Transverse colon (tissue), 4 donors: ENCODE data around the gene CCDC40. TPM values are rescaled to one million over a fixed set of nuclear protein-coding genes. Genes with fewer than 3 reads are reported as not detected.
"Not testable (repeated sequence)": the region's sequence is repeated elsewhere in the genome, so short reads cannot be mapped to it uniquely, and the experiment has no call there.

Source experiments
- DNase-seq: peaks from one replicate; pipeline ENCODE4 v3.0.0-alpha.2; 2019
- H3K27ac ChIP-seq, 4 donors: fragments of 200-600 bp; sonication (generic); 2 replicates each; pipeline ENCODE4 v1.5.1; 2016 to 2018; ENCODE audit warnings: inconsistent platforms in 4 of 4
- H3K27me3 ChIP-seq: fragments of 200-600 bp; sonication (generic); 2 replicates; pipeline ENCODE4 v1.5.1; 2017; ENCODE audit warnings: inconsistent platforms
- H3K36me3 ChIP-seq, 4 donors: fragments of 200-600 bp; sonication (generic); 2 replicates each; pipeline ENCODE4 v1.5.1; 2017 to 2019; ENCODE audit warnings: inconsistent platforms in 4 of 4
- H3K4me1 ChIP-seq, 4 donors: fragments of 200-600 bp; sonication (generic); 2 replicates each; pipeline ENCODE4 v1.5.1; 2017 to 2020; ENCODE audit warnings: inconsistent platforms in 4 of 4
- H3K4me3 ChIP-seq, 4 donors: fragments of 200-600 bp; sonication (generic); 1 replicate in 1 of 4; 2 replicates in 3 of 4; pipeline versions ENCODE4 v1.5.1 to v1.6.1; 2017 to 2019; ENCODE audit warnings: inconsistent platforms in 4 of 4
- H3K9me3 ChIP-seq, 2 donors: fragments of 200-600 bp; sonication (generic); 2 replicates each; pipeline ENCODE4 v1.5.1; 2017 to 2019; ENCODE audit warnings: inconsistent platforms in 2 of 2
- EP300 ChIP-seq: sonication (generic); formaldehyde crosslinking; IDR thresholded peaks from one replicate; pipeline ENCODE4 v1.6.1; 2017; ENCODE audit warnings: antibody characterized with exemption, low read depth
- POLR2A ChIP-seq: fragments of 450-650 bp; IDR thresholded peaks from one replicate; pipeline ENCODE4 v1.6.1; 2016; ENCODE audit warnings: antibody characterized with exemption, mild to moderate bottlenecking, moderate library complexity
- POLR2AphosphoS5 ChIP-seq, 3 donors: sonication (generic); formaldehyde crosslinking; IDR thresholded peaks; one replicate each; pipeline ENCODE4 v1.6.1; 2016; ENCODE audit warnings: antibody characterized with exemption in 3 of 3
- WGBS, 2 donors: methylation state at CpG; one replicate each; pipeline ENCODE4 v1.1.5; 2018; ENCODE audit warnings: low coverage in 1 of 2; 5-methylcytosine and 5-hydroxymethylcytosine counted together
- in situ Hi-C, 4 donors: fragments of 200-750 bp; cut with MboI; loops; one replicate each; pipeline versions ENCODE4 v1.15.0 to v1.15.1; 2017; ENCODE audit warnings: low sequenced_read_pairs in 3 of 4, low pct_ligation_motif_present in 1 of 4, low pct_unique_long_range_greater_than_20kb in 1 of 4
- intact Hi-C: fragments of 100-400 bp; cut with DNase I; formaldehyde crosslinking; loops from one replicate; pipeline ENCODE4 v1.15.1; 2023; ENCODE audit warnings: low total_unique reads
- total RNA-seq, 4 donors: library from RNA; depleted of rRNA; stranded (reverse); fragments of >200 nt; gene quantifications; one replicate each; pipeline ENCODE4 v1.1.0, GENCODE V29; 2016
- TF ChIP-seq, protein P1 (sequence below), 5 experiments: fragments of 200-600 bp in 3 of 5; fragments of 450-650 bp in 2 of 5; sonication (generic) in 3 of 5; IDR thresholded peaks; 1 replicate in 2 of 5; 2 replicates in 3 of 5; pipeline ENCODE4 v1.5.1; 2016 to 2017; ENCODE audit warnings: antibody characterized with exemption in 5 of 5, inconsistent platforms in 3 of 5, mild to moderate bottlenecking in 2 of 5, moderate library complexity in 1 of 5

The CCDC40 gene
- total RNA-seq, 4 donors from 2014 or later = 0.75 to 2.8 (median 2.0) TPM

DNA sequence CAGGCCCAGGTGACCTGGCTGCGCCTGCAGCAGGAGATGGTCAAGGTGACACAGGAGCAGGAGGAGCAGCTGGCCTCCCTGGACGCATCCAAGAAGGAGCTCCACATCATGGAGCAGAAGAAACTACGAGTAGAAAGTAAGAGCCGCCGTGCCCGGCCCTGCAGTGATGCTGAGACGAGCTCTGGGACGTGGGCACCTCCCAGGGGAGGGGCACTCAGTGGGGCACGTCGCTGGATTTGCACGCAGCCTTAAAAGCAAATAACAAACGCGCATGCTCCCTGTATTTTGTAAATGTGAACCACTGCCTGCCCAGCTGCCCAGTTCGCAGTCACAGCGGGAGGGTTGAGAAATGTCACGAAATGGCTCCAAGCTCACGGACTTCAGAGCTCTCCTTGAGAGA lies 49.6 kb downstream of the CCDC40 start:
- no peak for TF ChIP-seq EP300
- no peak for TF ChIP-seq POLR2A
- TF ChIP-seq, protein P1, sequence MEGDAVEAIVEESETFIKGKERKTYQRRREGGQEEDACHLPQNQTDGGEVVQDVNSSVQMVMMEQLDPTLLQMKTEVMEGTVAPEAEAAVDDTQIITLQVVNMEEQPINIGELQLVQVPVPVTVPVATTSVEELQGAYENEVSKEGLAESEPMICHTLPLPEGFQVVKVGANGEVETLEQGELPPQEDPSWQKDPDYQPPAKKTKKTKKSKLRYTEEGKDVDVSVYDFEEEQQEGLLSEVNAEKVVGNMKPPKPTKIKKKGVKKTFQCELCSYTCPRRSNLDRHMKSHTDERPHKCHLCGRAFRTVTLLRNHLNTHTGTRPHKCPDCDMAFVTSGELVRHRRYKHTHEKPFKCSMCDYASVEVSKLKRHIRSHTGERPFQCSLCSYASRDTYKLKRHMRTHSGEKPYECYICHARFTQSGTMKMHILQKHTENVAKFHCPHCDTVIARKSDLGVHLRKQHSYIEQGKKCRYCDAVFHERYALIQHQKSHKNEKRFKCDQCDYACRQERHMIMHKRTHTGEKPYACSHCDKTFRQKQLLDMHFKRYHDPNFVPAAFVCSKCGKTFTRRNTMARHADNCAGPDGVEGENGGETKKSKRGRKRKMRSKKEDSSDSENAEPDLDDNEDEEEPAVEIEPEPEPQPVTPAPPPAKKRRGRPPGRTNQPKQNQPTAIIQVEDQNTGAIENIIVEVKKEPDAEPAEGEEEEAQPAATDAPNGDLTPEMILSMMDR (IDR thresholded peaks at IDR 0.05) = no peak
- no peak for TF ChIP-seq POLR2AphosphoS5 (IDR thresholded peaks at IDR 0.05)
- no peak overlapping the region for H3K4me3 ChIP-seq
- H3K36me3 ChIP-seq = no peaks in the 10 kb centered on the region
- H3K4me1 ChIP-seq = peaks cover 4 to 7% (median 6%) of the 10 kb centered on the region in 4 donors
- intact Hi-C loops (loop anchor here (10.0 kb wide), 1 partner anchor 81 kb away; no protein-coding TSS in a partner anchor), in situ Hi-C loops (loop anchor here in 1 of 4 donors (25.0 kb wide), 1 partner anchor 151 kb away; no protein-coding TSS in a partner anchor)
- H3K9me3 ChIP-seq = no peaks in the 10 kb centered on the region
- H3K27me3 ChIP-seq = no peaks in the 10 kb centered on the region
- no peak for DNase-seq
- H3K27ac ChIP-seq = no peak overlapping the region
- 76 to 93% methylated on average over 3 to 17 of the region's 17 CpGs for WGBS, 2 donors

DNA sequence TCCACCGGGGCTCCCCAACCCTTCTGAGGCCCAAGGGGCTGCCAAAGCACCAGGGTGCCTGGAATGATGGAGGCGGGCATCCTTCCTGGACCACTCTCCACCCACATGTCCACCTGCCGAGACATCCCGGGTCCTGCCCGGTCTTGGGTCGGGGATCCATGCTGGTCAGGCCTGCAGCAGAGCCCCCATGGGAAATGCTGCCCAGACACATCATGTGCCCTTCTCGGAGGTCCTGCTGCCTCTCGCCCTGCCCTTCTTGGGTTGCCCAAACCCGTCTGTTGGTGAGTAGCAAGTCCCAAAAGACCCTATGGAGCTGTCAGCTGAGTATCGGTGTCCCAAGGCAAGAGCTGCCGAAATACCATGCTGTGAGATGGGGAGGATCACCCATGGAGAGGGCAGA lies 50.2 kb downstream of the CCDC40 start:
- WGBS, 2 donors = 84% methylated on average over 11 of the region's 11 CpGs; no CpG with 5 or more reads in 1 of the 2 donors
- intact Hi-C loops = loop anchor here (10.0 kb wide), 1 partner anchor 82 kb away; no protein-coding TSS in a partner anchor

DNA sequence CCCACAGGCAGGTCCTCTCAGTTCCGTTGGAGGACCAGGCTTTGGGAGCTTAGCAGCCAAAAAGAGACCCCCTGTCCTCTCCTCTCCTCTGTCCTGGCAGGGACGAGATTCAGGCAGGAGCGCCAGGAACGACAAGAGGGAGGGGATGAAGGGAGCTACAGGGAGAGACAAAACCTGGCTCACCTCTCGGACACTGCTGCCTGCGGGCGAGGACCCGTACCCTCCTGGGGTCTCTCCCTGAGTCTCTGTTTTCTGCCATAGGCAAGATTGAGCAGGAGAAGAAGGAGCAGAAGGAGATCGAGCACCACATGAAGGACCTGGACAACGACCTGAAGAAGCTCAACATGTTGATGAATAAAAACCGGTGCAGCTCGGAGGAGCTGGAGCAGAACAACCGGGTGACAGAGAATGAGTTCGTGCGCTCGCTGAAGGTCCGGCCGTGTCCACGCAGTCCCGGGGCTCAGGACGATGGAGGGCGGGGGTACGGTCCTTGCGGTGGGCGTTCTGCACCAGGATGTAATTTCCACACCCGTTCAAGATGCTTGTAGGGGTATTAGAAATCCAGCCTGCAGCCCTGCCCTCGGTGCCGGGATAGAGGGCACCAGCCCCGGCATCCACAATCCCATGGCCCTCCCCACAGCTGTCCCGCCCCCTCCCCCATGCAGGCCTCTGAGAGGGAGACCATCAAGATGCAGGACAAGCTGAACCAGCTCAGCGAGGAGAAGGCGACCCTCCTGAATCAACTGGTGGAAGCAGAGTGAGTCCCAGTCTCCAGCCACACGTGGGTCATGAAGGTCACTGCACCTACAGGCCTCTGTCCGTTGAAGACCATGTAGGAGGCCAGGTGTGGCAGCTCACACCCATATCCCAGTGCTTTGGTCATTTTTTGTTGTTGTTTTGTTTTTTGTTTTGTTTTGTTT lies 51.2 kb downstream of the CCDC40 start:
- H3K27me3 ChIP-seq = no peaks in the 10 kb centered on the region
- H3K4me1 ChIP-seq = peaks cover under 1 to 3% (median 3%) of the 10 kb centered on the region in 4 donors
- H3K27ac ChIP-seq = no peak overlapping the region
- TF ChIP-seq POLR2AphosphoS5 (IDR thresholded peaks at IDR 0.05) (no peak), EP300 (no peak), POLR2A (no peak)
- TF ChIP-seq, protein P1 (IDR thresholded peaks at IDR 0.05) = no peak
- H3K36me3 ChIP-seq = no peaks in the 10 kb centered on the region
- intact Hi-C loops (loop anchor here (10.0 kb wide), 1 partner anchor 83 kb away; no protein-coding TSS in a partner anchor), in situ Hi-C loops (loop anchor here in 1 of 4 donors (25.0 kb wide), 1 partner anchor 150 kb away; no protein-coding TSS in a partner anchor)
- no peaks in the 10 kb centered on the region for H3K9me3 ChIP-seq
- DNase-seq = no peak
- WGBS, 2 donors = 79 to 86% methylated on average over 7 to 34 of the region's 34 CpGs
- no peak overlapping the region for H3K4me3 ChIP-seq

More for the DNA sequence above, 50.2 kb downstream of the CCDC40 start:
- TF ChIP-seq EP300 (no peak), POLR2AphosphoS5 (IDR thresholded peaks at IDR 0.05) (no peak)
- H3K9me3 ChIP-seq = no peaks in the 10 kb centered on the region
- H3K27ac ChIP-seq = no peak overlapping the region
- H3K4me3 ChIP-seq = no peak overlapping the region
- in situ Hi-C loops = loop anchor here in 1 of 4 donors (25.0 kb wide), 1 partner anchor 151 kb away; no protein-coding TSS in a partner anchor
- peaks cover 4 to 7% (median 6%) of the 10 kb centered on the region in 4 donors for H3K4me1 ChIP-seq
- DNase-seq = no peak
- no peaks in the 10 kb centered on the region for H3K36me3 ChIP-seq
- H3K27me3 ChIP-seq = no peaks in the 10 kb centered on the region

DNA sequence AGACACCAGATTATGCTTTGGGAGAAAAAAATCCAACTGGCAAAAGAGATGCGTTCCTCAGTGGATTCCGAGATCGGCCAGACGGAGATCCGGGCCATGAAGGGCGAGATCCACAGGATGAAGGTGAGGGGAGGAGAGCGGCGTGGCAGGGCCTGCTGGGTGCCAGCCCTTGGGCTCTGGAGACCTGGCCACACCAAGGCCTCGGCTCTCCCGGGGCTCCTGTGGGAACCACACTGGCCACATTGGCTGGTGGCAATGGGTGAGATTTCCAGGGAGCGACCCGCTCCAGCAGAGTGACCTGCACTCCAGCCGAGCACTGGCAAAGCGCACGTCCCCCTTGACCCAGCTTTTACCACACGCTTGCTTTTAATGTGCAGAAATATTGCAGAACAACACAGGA lies 53.3 kb downstream of the CCDC40 start:
- in situ Hi-C loops = loop anchor here in 1 of 4 donors (25.0 kb wide), 1 partner anchor 148 kb away; no protein-coding TSS in a partner anchor
- H3K9me3 ChIP-seq = no peaks in the 10 kb centered on the region
- DNase-seq = no peak
- intact Hi-C loops = loop anchor here (10.0 kb wide), 1 partner anchor 85 kb away; no protein-coding TSS in a partner anchor
- no peak overlapping the region for H3K4me3 ChIP-seq
- WGBS, 2 donors = 92 to 94% methylated on average over 7 to 16 of the region's 16 CpGs
- no peaks in the 10 kb centered on the region for H3K27me3 ChIP-seq
- H3K27ac ChIP-seq = no peak overlapping the region
- no peaks in the 10 kb centered on the region for H3K4me1 ChIP-seq
- TF ChIP-seq, protein P1 (IDR thresholded peaks at IDR 0.05) = no peak
- TF ChIP-seq POLR2AphosphoS5 (IDR thresholded peaks at IDR 0.05) = no peak
- TF ChIP-seq EP300 = no peak
- no peak for TF ChIP-seq POLR2A
- H3K36me3 ChIP-seq = no peaks in the 10 kb centered on the region

DNA sequence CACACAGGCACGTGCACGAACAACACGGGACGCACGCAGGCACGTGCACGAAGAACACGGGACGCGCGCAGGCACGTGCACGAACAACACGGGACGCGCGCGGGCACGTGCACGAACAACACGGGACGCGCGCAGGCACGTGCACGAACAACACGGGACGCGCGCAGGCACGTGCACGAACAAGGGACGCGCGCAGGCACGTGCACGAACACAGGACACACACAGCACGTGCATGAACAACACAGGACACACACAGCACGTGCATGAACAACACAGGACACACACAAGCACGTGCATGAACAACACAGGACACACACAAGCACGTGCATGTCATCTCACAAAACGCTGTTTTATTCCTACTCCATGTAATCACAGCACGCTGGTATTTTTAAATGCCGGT lies 53.7 kb downstream of the CCDC40 start:
- H3K4me1 ChIP-seq, H3K27me3 ChIP-seq, H3K27ac ChIP-seq, DNase-seq, intact Hi-C loops, H3K4me3 ChIP-seq, H3K36me3 ChIP-seq, H3K9me3 ChIP-seq: not testable (repeated sequence)
- WGBS, 2 donors = 93% methylated on average over 31 to 44 of the region's 44 CpGs
- in situ Hi-C loops = loop anchor here in 1 of 4 donors (25.0 kb wide), 1 partner anchor 147 kb away; no protein-coding TSS in a partner anchor
